Psoas muscle (tissue), 8 donors: Measurements from ENCODE around the gene AQP3. TPM values are rescaled to one million over a fixed set of nuclear protein-coding genes. Genes with fewer than 3 reads are reported as not detected.

ENCODE experiments used
- ATAC-seq, 4 donors: fragments of 200-7000 bp; cut with Tn5 transposase; one replicate each; pipeline ENCODE4 v1.9.1; 2020; ENCODE audit warnings: moderate library complexity in 3 of 4, mild to moderate bottlenecking in 2 of 4
- DNase-seq, 2 donors: peaks; one replicate each; pipeline ENCODE4 v3.0.0-alpha.2; 2020
- H3K27ac ChIP-seq: fragments of 200-600 bp; one replicate; pipeline ENCODE4 v1.8.0; 2022
- H3K27me3 ChIP-seq, 3 donors: fragments of 200-600 bp in 1 of 3; one replicate each; pipeline versions ENCODE4 v1.6.1 to v1.8.0; 2013 to 2022; ENCODE audit warnings: low read length in 2 of 3, mild to moderate bottlenecking in 2 of 3, moderate library complexity in 1 of 3; ENCODE audit not compliant: insufficient read depth in 3 of 3
- H3K36me3 ChIP-seq, 2 donors: fragments of 200-600 bp in 1 of 2; one replicate each; pipeline versions ENCODE4 v1.6.1 to v1.8.0; 2013 to 2022; ENCODE audit warnings: low read depth in 1 of 2, mild to moderate bottlenecking in 1 of 2, moderate library complexity in 1 of 2; ENCODE audit not compliant: insufficient read depth in 1 of 2
- H3K4me1 ChIP-seq: fragments of 200-600 bp; one replicate; pipeline ENCODE4 v1.8.0; 2022
- H3K4me3 ChIP-seq: fragments of 200-600 bp; one replicate; pipeline ENCODE4 v1.8.0; 2022; ENCODE audit warnings: mild to moderate bottlenecking
- H3K9me3 ChIP-seq: fragments of 200-600 bp; one replicate; pipeline ENCODE4 v1.8.0; 2022
- CTCF ChIP-seq: fragments of 200-600 bp; IDR thresholded peaks from one replicate; pipeline ENCODE4 v1.8.0; 2022; ENCODE audit warnings: antibody characterized with exemption
- WGBS, 3 donors: extraction: QIAGEN DNeasy Blood & Tissue Kit; methylation state at CpG; one replicate each; pipeline versions ENCODE4 v1.1.6 to v1.1.7; 2013; 5-methylcytosine and 5-hydroxymethylcytosine counted together
- intact Hi-C, 2 donors: fragments of 100-400 bp; cut with DNase I; formaldehyde crosslinking; loops; one replicate each; pipeline versions ENCODE4 v1.11.0 to v1.14.2; 2022
- polyA plus RNA-seq, 3 donors: library from polyadenylated mRNA; stranded (reverse); fragments of 200-250 nt; gene quantifications; one replicate each; pipeline ENCODE4 v1.2.3, GENCODE V29; 2013
- total RNA-seq, 4 donors: library from RNA; stranded (reverse); fragmentation: NEBNext Ultra II Directional in 2 of 4; extraction: Animal tissue kit (Norgen Biotek cat#: 25700) in 2 of 4; gene quantifications; one replicate each; pipeline versions ENCODE4 v1.2.1 to v1.2.4, GENCODE V29; 2021 to 2023
- donor health status: healthy with polysubstance abuse.
- donor health status: DM: no; HTN: no; CAD: no; lungs with moderate emphysema.
- donor health status: Bipolar disorder and iron deficiency.
- donor health status: healthy.
- donor health status: DM: yes; HTN: yes; CAD: no.
- donor health status: DM: no; HTN: no; CAD: no.
- donor health status: DM: no; HTN: no; CAD: no.
- donor health status: DM: yes; HTN: yes; CAD: no.

The AQP3 gene
- total and polyA plus RNA-seq, 7 donors: 2.5 to 12.0 (median 4.7) TPM

- no peak overlapping the region for H3K4me3 ChIP-seq
- H3K9me3 ChIP-seq: no peaks in the 10 kb centered on the region
- ATAC-seq (no peak), DNase-seq (no peak)
- no peak for TF ChIP-seq CTCF
- H3K27ac ChIP-seq: no peak overlapping the region
- WGBS, 3 donors: 84 to 89% (median 88%) methylated on average over 5 of the region's 5 CpGs
- no peaks in the 10 kb centered on the region for H3K36me3 ChIP-seq
- H3K27me3 ChIP-seq: no peaks in the 10 kb centered on the region
- peaks cover 14% of the 10 kb centered on the region for H3K4me1 ChIP-seq
- intact Hi-C loops: no loop called here
These were observed 2.3 kb upstream of the AQP3 start for GRCh38 chr9:33449715-33450114.

- TF ChIP-seq CTCF: no peak
- no peak overlapping the region for H3K27ac ChIP-seq
- no peaks in the 10 kb centered on the region for H3K9me3 ChIP-seq
- H3K4me1 ChIP-seq: peaks cover 14% of the 10 kb centered on the region
- ATAC-seq (peak in 2 of 4 donors; percentile 5 to 8), DNase-seq (no peak)
- H3K36me3 ChIP-seq: no peaks in the 10 kb centered on the region
- WGBS, 3 donors: 11 to 24% (median 16%) methylated on average over 20 of the region's 20 CpGs
- intact Hi-C loops: no loop called here
- H3K27me3 ChIP-seq: no peaks in the 10 kb centered on the region
- H3K4me3 ChIP-seq: peak overlapping the region; percentile 67
These were observed 583 bp upstream of the AQP3 start for GRCh38 chr9:33447799-33448553.

GRCh38 chr9:33446240-33446945 lies 1.0 kb downstream of the AQP3 start:
- Histone ChIP-seq H3K9me3 (no peaks in the 10 kb centered on the region), H3K27ac (peak overlapping the region; percentile 58), H3K27me3 (no peaks in the 10 kb centered on the region), H3K4me3 (peak overlapping the region; percentile 67), H3K4me1 (peaks cover 14% of the 10 kb centered on the region), H3K36me3 (no peaks in the 10 kb centered on the region)
- no peak for TF ChIP-seq CTCF
- 56 to 62% (median 60%) methylated on average over 12 of the region's 12 CpGs for WGBS, 3 donors
- ATAC-seq: peak; percentile 8 to 39 (median 22)
- intact Hi-C loops: no loop called here
- DNase-seq: no peak

GRCh38 chr9:33445389-33446239 lies 1.8 kb downstream of the AQP3 start:
- Histone ChIP-seq H3K36me3 (no peaks in the 10 kb centered on the region), H3K4me1 (peaks cover 14% of the 10 kb centered on the region), H3K27ac (no peak overlapping the region), H3K9me3 (no peaks in the 10 kb centered on the region), H3K27me3 (no peaks in the 10 kb centered on the region), H3K4me3 (no peak overlapping the region)
- ATAC-seq (no peak), DNase-seq (no peak)
- TF ChIP-seq CTCF: no peak
- 92 to 96% (median 92%) methylated on average over 10 to 11 of the region's 11 CpGs for WGBS, 3 donors
- intact Hi-C loops: no loop called here
